Erythroblast (primary cell): ENCODE results near the gene DNM2.

Experiments used
- GATA1 ChIP-seq: IDR thresholded peaks from 2 replicates; pipeline ENCODE4 v1.6.1; 2011; ENCODE audit warnings: low read depth, mild to moderate bottlenecking, control low read depth, low read length, moderate library complexity
- POLR2A ChIP-seq: IDR thresholded peaks from 2 replicates; pipeline ENCODE4 v1.6.1; 2011; ENCODE audit warnings: mild to moderate bottlenecking, low read length

- TF ChIP-seq POLR2A (peak; percentile 74), GATA1 (no peak)
Measured at GRCh38 chr19:10835754-10836478, 118.0 kb downstream of the DNM2 start, which contains the start of gene TMED1.
